Measurements from ENCODE around the gene WDR48.
"Not testable (repeated sequence)": the region's sequence is repeated elsewhere in the genome, so short reads cannot be mapped to it uniquely, and the experiment has no call there.

Gene WDR48

DNA sequence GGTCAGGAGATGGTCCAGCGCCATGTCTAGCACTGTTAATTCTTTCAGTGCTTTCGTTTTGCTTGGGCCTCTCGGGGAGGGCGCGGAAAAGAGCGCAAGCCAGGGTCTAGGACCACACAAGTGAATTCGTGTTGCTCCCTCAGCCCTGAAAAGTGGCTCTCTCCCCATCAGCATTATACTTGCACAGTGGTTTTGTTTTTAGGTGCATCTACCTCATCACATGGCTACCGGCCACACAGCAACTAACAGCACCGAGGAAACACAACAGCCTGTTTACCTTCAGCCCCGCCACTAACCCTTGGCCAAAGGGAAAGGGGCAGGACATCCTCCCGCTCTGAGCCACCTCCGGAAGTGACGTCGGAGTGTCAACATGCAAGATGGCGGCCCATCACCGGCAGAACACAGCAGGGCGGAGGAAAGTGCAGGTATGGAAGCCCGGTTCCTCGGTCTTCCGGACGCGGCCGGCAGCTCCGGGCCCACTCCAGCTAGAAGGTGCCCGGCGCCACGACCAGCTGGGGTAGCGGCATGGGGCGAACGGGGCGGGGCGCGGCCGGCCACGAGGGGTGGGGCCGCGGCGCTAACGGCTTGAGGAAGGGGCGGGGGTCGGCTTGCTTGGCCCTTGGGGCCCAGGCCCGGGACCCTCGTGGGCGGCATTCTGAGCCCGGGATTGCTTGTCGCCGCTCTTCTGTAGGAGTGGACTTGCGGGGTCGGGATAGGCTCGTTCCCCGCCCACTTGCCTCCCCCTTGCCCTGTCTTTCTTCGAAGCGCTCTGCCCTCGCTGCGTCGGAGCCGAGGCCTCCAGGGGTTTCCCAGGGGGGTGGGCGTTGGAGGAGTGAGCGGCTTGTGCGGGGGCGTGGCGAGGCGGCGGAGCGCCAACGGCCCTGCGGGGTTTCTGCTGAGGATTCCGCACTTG, at the start of gene WDR48, which contains the start of gene SCN11A:
Gene WDR48 (plus strand): TSS at position 368 of the 913 bp plus-strand sequence. CDS start 10 bp downstream, at position 378.
Gene SCN11A (minus strand): TSS at position 296 of the 913 bp plus-strand sequence. CDS start 101,582 bp downstream, outside the sequence.
- FAIRE-seq (no peak), DNase-seq (ENCODE audit: low spot score) (peak; percentile 57)

GRCh38 chr3:39005295-39005694, 46.5 kb upstream of the WDR48 start:
- DNase-seq (ENCODE audit: low spot score) (no peak), FAIRE-seq (no peak)

DNA sequence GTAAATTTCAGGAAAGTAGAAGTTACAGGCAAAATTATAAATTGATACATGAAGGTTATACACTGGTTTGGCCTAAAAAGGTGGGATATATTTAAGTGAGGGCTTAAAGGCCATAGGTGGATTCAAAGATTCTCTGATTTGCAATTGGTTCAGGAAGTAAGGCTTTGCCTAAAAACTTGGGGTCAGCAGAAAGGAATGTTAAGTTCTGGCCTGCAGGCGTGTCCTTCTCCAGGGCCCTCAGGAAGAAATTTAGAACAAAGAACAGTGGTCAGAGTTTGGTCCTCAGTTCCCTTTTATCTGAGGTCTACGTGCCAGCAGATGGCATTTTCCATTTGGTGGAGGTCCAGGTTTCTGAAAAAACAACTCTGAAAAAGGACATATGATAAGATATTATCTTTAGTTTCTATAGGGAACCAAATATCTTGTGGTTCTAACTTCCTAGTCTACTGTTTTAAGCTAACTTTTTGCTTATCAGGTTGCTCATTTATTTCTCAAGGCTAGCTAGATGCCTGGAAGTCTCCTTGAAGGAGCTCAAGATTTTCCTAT, 40.6 kb upstream of the WDR48 start:
- FAIRE-seq (no peak), DNase-seq (ENCODE audit: low spot score) (no peak)

DNA sequence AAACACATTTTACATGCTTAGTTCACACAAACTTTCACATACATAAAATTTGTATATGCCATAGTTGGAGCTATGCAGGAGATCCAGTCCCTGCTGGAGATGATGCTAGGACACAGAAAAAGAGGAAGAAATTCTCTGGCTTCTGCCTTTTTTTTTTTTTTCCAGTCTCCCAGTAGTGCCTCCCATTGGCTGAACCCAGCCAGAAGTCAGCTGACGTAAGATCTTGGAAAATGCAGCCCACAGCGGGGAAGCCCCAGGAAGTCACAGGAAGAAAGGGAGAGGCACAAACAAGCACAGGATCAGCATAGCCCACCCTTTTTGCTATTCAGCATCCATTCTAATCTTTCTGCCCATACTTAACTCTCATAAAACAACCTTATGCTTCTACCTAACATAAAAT, 38.5 kb upstream of the WDR48 start:
- no peak for FAIRE-seq
- DNase-seq (ENCODE audit: low spot score): no peak

GRCh38 chr3:39013921-39014509, 37.8 kb upstream of the WDR48 start:
- no peak for FAIRE-seq

DNA sequence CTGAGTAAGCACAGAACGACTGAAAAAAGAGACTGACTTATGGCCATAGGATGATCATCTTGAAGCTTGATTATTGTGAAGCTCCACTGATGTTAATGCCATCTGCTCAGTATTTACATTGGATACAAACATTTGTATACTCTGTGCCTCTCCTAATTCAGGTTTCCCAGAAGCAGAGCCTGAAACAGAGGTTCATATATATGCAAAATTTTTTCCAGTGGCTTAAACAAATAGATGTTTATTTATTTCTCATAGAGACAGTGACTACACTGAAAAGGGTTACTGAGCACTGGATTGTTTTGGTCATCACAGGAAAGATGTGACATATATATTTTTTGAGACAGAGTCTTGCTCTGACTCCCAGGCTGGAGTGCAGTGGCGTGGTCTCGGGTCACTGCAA, 36.4 kb upstream of the WDR48 start:
- FAIRE-seq: no peak
- no peak for DNase-seq (ENCODE audit: low spot score)

More at GRCh38 chr3:39013921-39014509, 37.8 kb upstream of the WDR48 start:
- no peak for DNase-seq (ENCODE audit: low spot score)

DNA sequence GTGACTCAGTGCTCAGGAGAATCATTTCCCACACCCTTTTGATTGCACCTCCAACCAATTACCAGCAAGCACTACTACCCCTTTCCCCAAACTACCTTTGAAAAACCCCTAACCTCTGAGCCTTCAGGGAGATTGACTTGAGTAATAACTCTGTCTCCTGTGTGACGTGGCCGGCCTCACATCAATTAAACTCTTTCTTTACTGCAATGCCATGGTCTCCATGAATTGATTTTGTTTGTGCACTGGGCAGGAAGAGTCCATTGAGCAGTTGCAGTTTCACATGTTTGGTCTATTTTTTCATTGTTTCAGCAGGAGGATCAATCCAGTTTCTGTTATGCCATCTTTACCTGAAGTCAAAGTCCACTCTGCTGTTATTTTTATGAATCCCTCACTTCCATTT, 32.5 kb upstream of the WDR48 start:
- DNase-seq (ENCODE audit: low spot score) (no peak), FAIRE-seq (no peak)

DNA sequence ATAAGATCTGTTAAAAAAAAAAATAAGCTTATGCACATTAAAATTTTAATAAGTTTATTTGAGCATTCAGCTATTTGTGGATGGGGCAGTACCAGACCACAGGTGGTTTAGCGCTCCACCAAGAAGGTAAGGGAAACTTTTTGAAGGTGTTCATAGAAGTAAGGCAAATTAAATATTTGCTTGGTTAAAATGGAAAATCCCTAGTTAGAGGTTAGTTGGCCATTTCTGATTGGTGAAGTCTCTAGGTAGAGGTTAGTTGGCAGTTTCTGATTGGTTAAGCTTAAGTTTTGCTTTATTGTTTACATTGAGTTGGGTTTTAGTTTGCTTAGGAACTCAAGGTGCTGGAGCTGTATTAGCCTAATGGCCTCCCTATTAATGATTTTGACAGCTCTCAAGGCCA, 30.8 kb upstream of the WDR48 start:
- no peak for DNase-seq (ENCODE audit: low spot score)
- FAIRE-seq: no peak

DNA sequence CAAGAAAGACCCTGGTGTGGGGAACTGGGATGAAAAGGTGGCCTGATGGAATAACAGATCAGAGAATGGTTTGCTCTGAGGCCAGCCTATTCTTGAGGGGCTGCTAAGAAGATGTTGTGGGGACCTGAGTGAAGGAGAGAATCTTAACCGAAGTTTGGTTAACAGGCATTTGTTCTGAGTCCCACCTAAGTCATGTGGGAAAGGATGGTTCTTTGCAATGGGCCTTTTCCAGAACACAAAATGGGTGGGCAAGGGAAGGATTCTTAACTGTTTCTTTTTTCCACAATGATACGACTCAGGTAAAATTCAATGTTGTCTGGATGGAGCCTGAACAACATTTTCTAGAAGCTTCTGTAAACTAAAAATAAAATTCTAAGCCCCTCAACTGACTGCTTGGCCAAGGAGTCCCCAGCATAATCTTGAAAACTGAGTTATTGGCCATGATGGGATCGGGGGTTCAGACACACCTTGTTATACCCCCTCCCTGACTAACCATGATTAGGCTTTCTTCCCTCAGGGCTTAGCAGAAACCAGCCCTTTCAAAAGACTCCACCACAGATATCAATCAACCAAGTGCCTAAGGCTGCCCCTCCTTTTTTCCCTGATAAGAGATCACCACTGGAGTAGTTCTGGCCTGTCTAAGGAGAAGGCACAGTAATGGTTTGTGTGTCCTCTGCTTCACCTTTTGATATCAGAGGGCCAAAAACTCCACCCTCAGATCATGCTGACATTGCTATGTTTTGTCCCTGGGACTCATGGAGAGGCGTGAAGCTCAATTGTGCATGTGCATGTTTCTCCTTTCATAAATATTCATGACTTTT, 30.1 kb upstream of the WDR48 start:
- DNase-seq (ENCODE audit: low spot score): no peak
- no peak for FAIRE-seq

- FAIRE-seq: no peak
- no peak for DNase-seq (ENCODE audit: low spot score)
Measured at GRCh38 chr3:39022286-39022630, 29.6 kb upstream of the WDR48 start.

DNA sequence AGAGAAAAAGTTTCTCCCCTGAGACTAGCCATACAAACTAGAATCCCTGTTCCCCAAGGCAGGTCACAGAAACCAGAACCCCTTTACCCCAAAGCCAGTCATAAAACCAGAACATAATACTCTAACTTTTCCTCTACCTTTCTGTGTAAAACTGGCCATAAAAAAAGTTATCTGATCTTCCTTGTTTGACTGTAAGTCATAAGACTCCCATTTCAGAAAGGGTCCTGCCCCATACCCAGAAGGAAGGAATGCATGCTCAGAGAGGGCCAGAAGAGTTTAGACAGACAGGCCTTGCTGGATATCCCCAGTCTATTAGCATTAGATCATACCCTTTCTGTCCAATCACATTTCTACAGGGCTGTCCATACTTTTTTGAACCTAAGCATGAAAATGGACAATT, 27.3 kb upstream of the WDR48 start:
- DNase-seq (ENCODE audit: low spot score) (no peak), FAIRE-seq (no peak)

DNA sequence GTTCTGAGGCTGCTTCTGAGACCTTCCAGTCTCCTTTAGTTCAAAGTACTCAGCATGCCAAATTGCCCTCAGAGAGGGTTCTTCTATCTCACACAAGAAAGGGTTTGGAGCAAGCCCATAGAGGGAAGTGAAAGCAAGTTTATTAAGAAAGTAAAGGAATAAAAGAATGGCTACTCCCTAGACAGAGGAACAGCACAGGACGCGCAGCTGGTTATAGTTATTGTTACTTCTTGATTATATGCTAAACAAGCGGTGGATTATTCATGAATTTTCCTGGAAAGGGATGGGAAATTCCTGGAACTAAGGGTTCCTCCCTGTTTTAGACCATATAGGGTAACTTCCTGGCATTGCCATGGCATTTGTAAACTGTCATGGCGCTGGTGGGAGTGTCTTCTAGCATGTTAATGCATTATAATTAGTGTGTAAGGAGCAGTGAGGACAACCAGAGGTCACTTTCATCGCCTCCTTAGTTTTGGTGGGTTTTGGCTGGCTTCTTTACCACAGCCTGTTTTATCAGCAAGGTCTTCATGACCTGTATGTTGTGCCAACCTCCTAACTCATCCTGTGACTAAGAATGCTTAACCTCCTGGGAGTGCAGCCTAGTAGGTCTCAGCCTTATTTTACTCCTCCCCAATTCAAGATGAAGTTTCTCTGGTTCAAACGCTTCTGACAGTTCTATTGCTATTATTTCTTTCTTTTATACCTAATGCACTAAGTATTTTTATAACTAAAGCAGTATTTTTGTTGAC, 26.4 kb upstream of the WDR48 start:
- no peak for FAIRE-seq

DNA sequence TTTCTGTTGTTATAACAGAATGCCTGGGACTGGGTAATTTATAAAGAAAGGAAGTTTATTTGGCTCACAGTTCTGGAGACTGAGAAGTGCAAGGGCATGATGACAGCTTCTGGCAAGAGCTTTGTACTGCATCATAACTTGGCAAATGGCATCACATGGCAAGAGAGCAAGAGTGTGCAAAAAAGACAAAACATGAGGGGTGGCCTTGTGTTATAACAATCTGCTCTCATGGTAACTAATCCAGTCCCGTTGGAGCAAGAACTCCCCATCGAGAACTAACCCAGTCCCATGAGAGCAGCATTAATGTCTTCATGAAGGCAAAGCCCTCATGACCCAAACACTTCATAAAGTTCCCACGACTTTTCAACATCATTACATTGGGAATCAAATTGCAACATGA, 23.3 kb upstream of the WDR48 start:
- FAIRE-seq: no peak

More for the DNA sequence above, 26.4 kb upstream of the WDR48 start:
- DNase-seq (ENCODE audit: low spot score): no peak

DNA sequence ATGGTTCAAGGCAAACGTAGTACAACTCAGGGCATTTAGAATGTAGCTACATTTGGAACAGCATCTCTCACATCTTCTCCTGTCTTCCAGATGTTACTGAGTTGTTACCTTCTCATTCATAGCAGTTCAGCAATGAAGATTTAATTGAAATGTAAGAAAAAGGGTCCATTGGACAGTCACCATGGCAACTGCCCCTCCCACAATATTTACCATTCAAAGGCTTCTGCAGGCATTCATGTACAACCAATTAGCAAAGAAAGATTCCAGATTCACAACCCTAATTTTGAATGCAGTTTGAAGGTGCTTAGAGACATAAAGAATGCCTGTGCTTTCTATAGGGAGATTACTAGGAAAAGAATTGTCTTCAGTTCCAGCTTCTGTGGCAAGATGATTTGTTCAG, 22.3 kb upstream of the WDR48 start:
- FAIRE-seq: no peak
- no peak for DNase-seq (ENCODE audit: low spot score)

More for the DNA sequence above, 23.3 kb upstream of the WDR48 start:
- no peak for DNase-seq (ENCODE audit: low spot score)

DNA sequence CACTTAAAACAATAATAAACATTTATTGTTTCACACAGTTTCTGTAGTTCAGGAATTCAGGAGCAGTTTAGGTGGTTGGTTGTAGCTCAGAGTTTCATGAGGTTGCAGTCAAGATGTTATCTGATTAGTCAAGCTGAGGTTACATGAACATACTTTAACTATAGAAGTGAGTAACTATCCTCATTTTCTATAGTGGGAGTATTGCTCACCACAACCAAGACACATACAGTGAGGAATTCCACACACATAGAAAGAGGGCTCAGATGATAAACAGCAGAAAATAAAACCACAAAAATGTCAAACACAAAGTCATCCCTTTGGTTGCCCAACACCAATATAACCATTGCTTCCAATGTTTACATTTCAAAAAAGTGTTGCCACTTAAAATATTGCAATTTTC, 13.7 kb upstream of the WDR48 start:
- DNase-seq (ENCODE audit: low spot score) (peak; percentile 66), FAIRE-seq (no peak)

GRCh38 chr3:39050029-39050428, 1.8 kb upstream of the WDR48 start:
- FAIRE-seq (no peak), DNase-seq (ENCODE audit: low spot score) (no peak)

- FAIRE-seq (no peak), DNase-seq (ENCODE audit: low spot score) (no peak)
Measured at GRCh38 chr3:39052583-39052982, 767 bp downstream of the WDR48 start.

GRCh38 chr3:39053696-39054095, 1.9 kb downstream of the WDR48 start:
- DNase-seq (ENCODE audit: low spot score): no peak
- no peak for FAIRE-seq

- DNase-seq (ENCODE audit: low spot score): no peak
- no peak for FAIRE-seq
Measured at GRCh38 chr3:39056151-39056550, 4.3 kb downstream of the WDR48 start.

- FAIRE-seq; DNase-seq (ENCODE audit: low spot score): not testable (repeated sequence)
Measured at GRCh38 chr3:39061228-39061627, 9.4 kb downstream of the WDR48 start.

GRCh38 chr3:39062180-39062579, 10.4 kb downstream of the WDR48 start:
- DNase-seq (ENCODE audit: low spot score) (no peak), FAIRE-seq (no peak)

Data from RCC 7860 (cell line).